Activated T-cell treated with anti-CD3 and anti-CD28 coated beads, Interleukin-2, amount 50 U/mL, for 48 hours (primary cell): ENCODE results near the gene RHOBTB1.

Source experiments
- DNase-seq, 2 experiments: peaks; one replicate each; pipeline ENCODE4 v3.0.0-alpha.2; 2020

RHOBTB1 gene

GRCh38 chr10:60964257-60965235 is 20.6 kb upstream of the RHOBTB1 start:
- DNase-seq: peak; percentile 44 to 45

- DNase-seq: no peak
These were observed 19.7 kb upstream of the RHOBTB1 start for GRCh38 chr10:60963441-60964256.

- no peak for DNase-seq
These were observed 19.0 kb upstream of the RHOBTB1 start for GRCh38 chr10:60962946-60963345.

GRCh38 chr10:60960913-60961312 is 16.9 kb upstream of the RHOBTB1 start:
- DNase-seq: no peak

- DNase-seq: no peak
These were observed 16.0 kb upstream of the RHOBTB1 start for GRCh38 chr10:60960031-60960430.

- DNase-seq: no peak
These were observed 15.1 kb upstream of the RHOBTB1 start for GRCh38 chr10:60958892-60959601.

GRCh38 chr10:60957667-60958221 is 13.8 kb upstream of the RHOBTB1 start:
- DNase-seq: no peak

GRCh38 chr10:60955957-60956425 is 12.0 kb upstream of the RHOBTB1 start:
- DNase-seq: no peak

- no peak for DNase-seq
These were observed 11.3 kb upstream of the RHOBTB1 start for GRCh38 chr10:60955316-60955715.

- DNase-seq: no peak
These were observed 10.1 kb upstream of the RHOBTB1 start for GRCh38 chr10:60954035-60954434.

GRCh38 chr10:60953420-60953819 is 9.4 kb upstream of the RHOBTB1 start:
- no peak for DNase-seq

GRCh38 chr10:60952846-60953220 is 8.8 kb upstream of the RHOBTB1 start:
- DNase-seq: no peak

GRCh38 chr10:60952067-60952845 is 8.3 kb upstream of the RHOBTB1 start:
- DNase-seq: no peak

GRCh38 chr10:60951272-60951724 is 7.3 kb upstream of the RHOBTB1 start:
- DNase-seq: no peak

- DNase-seq: no peak
These were observed 6.3 kb upstream of the RHOBTB1 start for GRCh38 chr10:60950300-60950699.

GRCh38 chr10:60948851-60949250 is 4.9 kb upstream of the RHOBTB1 start:
- no peak for DNase-seq

GRCh38 chr10:60944910-60945297 is 919 bp upstream of the RHOBTB1 start:
- no peak for DNase-seq

GRCh38 chr10:60943316-60944057 is 498 bp downstream of the RHOBTB1 start:
- peak; percentile 33 to 40 for DNase-seq

- peak; percentile 27 to 31 for DNase-seq
These were observed 1.1 kb downstream of the RHOBTB1 start for GRCh38 chr10:60942788-60943315.

- no peak for DNase-seq
These were observed 1.7 kb downstream of the RHOBTB1 start for GRCh38 chr10:60942134-60942787.
